RWPE2 (cell line): ENCODE results near the gene SLC43A2.

Source experiments
- ATAC-seq: fragments of 200-7000 bp; cut with Tn5 transposase; 3 replicates; pipeline ENCODE4 v1.9.1; 2021; ENCODE audit warnings: low read depth
- DNase-seq: peaks from one replicate; pipeline ENCODE4 v3.0.0-alpha.2; 2020; ENCODE audit warnings: low spot score
- H3K27ac ChIP-seq: fragments of 450-650 bp; 2 replicates; pipeline ENCODE4 v1.5.1; 2017; ENCODE audit warnings: mild to moderate bottlenecking; ENCODE audit not compliant: poor library complexity, severe bottlenecking
- H3K27me3 ChIP-seq: fragments of 250-450 bp; sonication (Bioruptor Pico); 2 replicates; pipeline ENCODE4 v1.5.1; 2021; ENCODE audit warnings: mild to moderate bottlenecking, moderate library complexity; ENCODE audit not compliant: insufficient read depth, poor library complexity, severe bottlenecking
- H3K36me3 ChIP-seq: fragments of 250-450 bp; sonication (Bioruptor Pico); 2 replicates; pipeline ENCODE4 v1.5.1; 2020; ENCODE audit warnings: low read depth, mild to moderate bottlenecking, moderate library complexity
- H3K4me1 ChIP-seq: fragments of 250-450 bp; sonication (Bioruptor Pico); 2 replicates; pipeline ENCODE4 v1.5.1; 2021; ENCODE audit warnings: mild to moderate bottlenecking, moderate library complexity; ENCODE audit not compliant: insufficient read depth, poor library complexity, severe bottlenecking
- H3K4me3 ChIP-seq: fragments of 250-450 bp; sonication (Bioruptor Pico); 2 replicates; pipeline ENCODE4 v1.5.1; 2021; ENCODE audit warnings: mild to moderate bottlenecking, moderate library complexity; ENCODE audit not compliant: severe bottlenecking
- H3K9me3 ChIP-seq: fragments of 250-450 bp; sonication (Bioruptor Pico); 2 replicates; pipeline ENCODE4 v1.5.1; 2021; ENCODE audit warnings: mild to moderate bottlenecking, moderate library complexity; ENCODE audit not compliant: severe bottlenecking
- CTCF ChIP-seq: fragments of 450-650 bp; IDR thresholded peaks from one replicate; pipeline ENCODE4 v1.5.1; 2017; ENCODE audit warnings: mild to moderate bottlenecking, moderate library complexity; ENCODE audit not compliant: poor library complexity, severe bottlenecking

Gene SLC43A2

GRCh38 chr17:1616101-1616500 lies 12.5 kb downstream of the SLC43A2 start:
- ATAC-seq (no peak), DNase-seq (no peak)
- Histone ChIP-seq H3K27me3 (no peaks in the 10 kb centered on the region), H3K4me3 (no peak overlapping the region), H3K27ac (no peak overlapping the region), H3K9me3 (no peaks in the 10 kb centered on the region), H3K4me1 (no peaks in the 10 kb centered on the region), H3K36me3 (peaks cover 6% of the 10 kb centered on the region; the same call in 1 of the 2 replicates)
- no peak for TF ChIP-seq CTCF

- no peak for TF ChIP-seq CTCF
- Histone ChIP-seq H3K27ac (no peak overlapping the region), H3K36me3 (peaks cover 14% of the 10 kb centered on the region), H3K4me3 (no peak overlapping the region), H3K27me3 (no peaks in the 10 kb centered on the region), H3K4me1 (no peaks in the 10 kb centered on the region), H3K9me3 (no peaks in the 10 kb centered on the region)
- DNase-seq (no peak), ATAC-seq (no peak)
Observed at GRCh38 chr17:1612400-1612799, 16.2 kb downstream of the SLC43A2 start.

GRCh38 chr17:1611715-1612114 lies 16.9 kb downstream of the SLC43A2 start:
- no peak for TF ChIP-seq CTCF
- ATAC-seq (no peak), DNase-seq (no peak)
- Histone ChIP-seq H3K27me3 (no peaks in the 10 kb centered on the region), H3K4me3 (no peak overlapping the region), H3K36me3 (peaks cover 14% of the 10 kb centered on the region), H3K4me1 (no peaks in the 10 kb centered on the region), H3K27ac (no peak overlapping the region), H3K9me3 (no peaks in the 10 kb centered on the region)

- Histone ChIP-seq H3K36me3 (peaks cover 12% of the 10 kb centered on the region), H3K9me3 (no peaks in the 10 kb centered on the region), H3K27ac (no peak overlapping the region), H3K4me1 (no peaks in the 10 kb centered on the region), H3K27me3 (no peaks in the 10 kb centered on the region), H3K4me3 (no peak overlapping the region)
- no peak for DNase-seq
- no peak for TF ChIP-seq CTCF
- ATAC-seq, result no peak
Observed at GRCh38 chr17:1608676-1609075, 20.0 kb downstream of the SLC43A2 start.

- TF ChIP-seq CTCF, result no peak
- Histone ChIP-seq H3K27ac (no peak overlapping the region), H3K36me3 (peaks cover 8% of the 10 kb centered on the region; the same call in 1 of the 2 replicates), H3K4me3 (no peak overlapping the region), H3K4me1 (no peaks in the 10 kb centered on the region), H3K27me3 (no peaks in the 10 kb centered on the region), H3K9me3 (no peaks in the 10 kb centered on the region)
- ATAC-seq (no peak), DNase-seq (no peak)
Observed at GRCh38 chr17:1607971-1608320, 20.7 kb downstream of the SLC43A2 start.
